Ovary (tissue), 9 donors: ENCODE data around the gene GRAMD1B. TPM values are rescaled to one million over a fixed set of nuclear protein-coding genes. Genes with fewer than 3 reads are reported as not detected.
"Not testable (repeated sequence)": the region's sequence is repeated elsewhere in the genome, so short reads cannot be mapped to it uniquely, and the experiment has no call there.

ENCODE experiments used
- DNase-seq, 5 donors: peaks; one replicate each; pipeline ENCODE4 v3.0.0-alpha.2; 2019 to 2020
- H3K27ac ChIP-seq, 2 donors: fragments of 200-600 bp; one replicate each; pipeline versions ENCODE4 v1.5.1 to v1.8.0; 2019 to 2022
- H3K27me3 ChIP-seq: fragments of 200-600 bp; one replicate; pipeline ENCODE4 v1.8.0; 2022
- H3K36me3 ChIP-seq: fragments of 200-600 bp; sonication (generic); one replicate; pipeline ENCODE4 v1.5.1; 2019
- H3K4me1 ChIP-seq: one replicate; pipeline ENCODE4 v1.8.1; 2013; ENCODE audit warnings: mild to moderate bottlenecking, moderate library complexity; ENCODE audit not compliant: insufficient read depth
- H3K4me3 ChIP-seq: fragments of 200-600 bp; sonication (generic); one replicate; pipeline ENCODE4 v1.5.1; 2017
- H3K9me3 ChIP-seq, 2 donors: fragments of 200-600 bp in 1 of 2; sonication (generic) in 1 of 2; one replicate each; pipeline versions ENCODE4 v1.5.1 to v1.8.1; 2013 to 2019; ENCODE audit warnings: mild to moderate bottlenecking in 1 of 2, moderate library complexity in 1 of 2
- CTCF ChIP-seq, 3 donors: fragments of 450-650 bp in 2 of 3; fragments of 200-600 bp in 1 of 3; IDR thresholded peaks; one replicate each; pipeline versions ENCODE4 v1.5.1 to v1.8.0; 2016 to 2022; ENCODE audit warnings: antibody characterized with exemption in 3 of 3, mild to moderate bottlenecking in 1 of 3
- EP300 ChIP-seq: sonication (generic); formaldehyde crosslinking; IDR thresholded peaks from one replicate; pipeline ENCODE4 v1.6.1; 2017; ENCODE audit warnings: antibody characterized with exemption
- POLR2A ChIP-seq: fragments of 450-650 bp; IDR thresholded peaks from one replicate; pipeline ENCODE4 v1.6.1; 2017; ENCODE audit warnings: antibody characterized with exemption, mild to moderate bottlenecking, moderate library complexity
- WGBS, 3 donors: extraction: QIAGEN DNeasy Blood & Tissue Kit in 1 of 3; methylation state at CpG; one replicate each; pipeline versions ENCODE4 v1.1.5 to v1.1.7; 2013 to 2017; 5-methylcytosine and 5-hydroxymethylcytosine counted together
- intact Hi-C, 4 donors: fragments of 100-400 bp; cut with DNase I; formaldehyde crosslinking; loops; one replicate each; pipeline versions ENCODE4 v1.11.0 to v1.15.1; 2022 to 2023
- polyA plus RNA-seq, 2 donors: library from polyadenylated mRNA; stranded (reverse); fragments of 200-250 nt in 1 of 2; fragments of 350-450 nt in 1 of 2; fragmentation: Illumina TruSeq in 1 of 2; extraction: RNeasy Lipid Tissue Mini Kit (QIAGEN cat#74804) in 1 of 2; gene quantifications; one replicate each; pipeline ENCODE4 v1.2.3, GENCODE V29; 2013 to 2014
- total RNA-seq, 7 donors: library from RNA; depleted of rRNA in 2 of 7; stranded (reverse); fragments of >200 nt in 2 of 7; fragmentation: NEBNext Ultra II Directional in 3 of 7; extraction: Animal tissue kit (Norgen Biotek cat#: 25700) in 3 of 7; gene quantifications; one replicate each; pipeline versions ENCODE4 v1.1.0 to v1.2.4, GENCODE V29; 2016 to 2023
- donor health status: DM: no; HTN: no; CAD: no; lungs with moderate emphysema.
- donor health status: DM: no; HTN: no; CAD: no.
- donor health status: Bipolar disorder and iron deficiency.
- donor health status: DM: yes; HTN: yes; CAD: no.
- donor health status: DM: no; HTN: no; CAD: no.
- donor health status: DM: yes; HTN: yes; CAD: no.

GRAMD1B gene
- total and polyA plus RNA-seq, 9 donors, result 10.8 to 185 (median 25.4) TPM

- H3K27ac ChIP-seq, result no peak within 1 kb of the TSS
- intact Hi-C loops, result no loop called here
Measured at GRCh38 chr11:123654566-123655081, 224.6 kb downstream of the GRAMD1B start, which contains the start of gene SCN3B. Gene SCN3B, minus strand, starts transcription at chr11:123654624. Its CDS starts 823 bp downstream, at chr11:123653801.

DNA sequence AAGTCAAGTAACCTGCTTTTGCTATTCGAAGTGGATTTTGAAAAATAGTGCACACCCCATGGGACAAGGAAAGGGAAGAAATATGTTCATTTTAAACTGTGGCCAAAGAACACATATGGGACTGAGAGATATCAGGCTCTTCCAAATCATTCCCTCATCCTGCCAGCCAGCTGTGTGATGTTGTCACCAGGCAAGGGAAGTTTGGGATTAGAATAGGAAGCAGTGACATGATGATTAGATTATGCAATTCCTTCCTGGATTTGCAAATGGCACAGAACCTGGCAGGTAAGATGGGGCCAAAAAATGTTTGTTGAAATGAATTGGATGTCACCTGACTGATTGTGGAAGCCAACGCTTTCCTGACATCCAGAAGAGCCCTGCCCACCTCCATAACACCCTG, 229.2 kb downstream of the GRAMD1B start:
- H3K9me3 ChIP-seq, result no peaks in the 10 kb centered on the region
- no peaks in the 10 kb centered on the region for H3K27me3 ChIP-seq
- no peak for TF ChIP-seq POLR2A
- TF ChIP-seq CTCF (IDR thresholded peaks at IDR 0.05), result no peak
- TF ChIP-seq EP300, result no peak
- H3K4me3 ChIP-seq, result no peak overlapping the region
- DNase-seq, result peak in 1 of 5 donors; percentile 18
- 63 to 81% (median 75%) methylated on average over 2 of the region's 2 CpGs for WGBS, 3 donors
- intact Hi-C loops, result no loop called here
- no peaks in the 10 kb centered on the region for H3K36me3 ChIP-seq
- H3K27ac ChIP-seq, result no peak overlapping the region
- H3K4me1 ChIP-seq, result peaks cover 2% of the 10 kb centered on the region

More at GRCh38 chr11:123654566-123655081, 224.6 kb downstream of the GRAMD1B start, which contains the start of gene SCN3B:
- 0% methylated on average over 37 to 43 of the region's 44 CpGs for WGBS, 3 donors
- Histone ChIP-seq H3K4me1 (peaks cover 3% of the 10 kb centered on the region), H3K9me3 (no peaks in the 10 kb centered on the region), H3K4me3 (peak within 1 kb of the TSS; percentile 41), H3K36me3 (no peaks in the 10 kb centered on the region), H3K27me3 (no peaks in the 10 kb centered on the region)
- TF ChIP-seq CTCF (IDR thresholded peaks at IDR 0.05) (no peak), POLR2A (no peak), EP300 (no peak)
- peak; percentile 45 to 76 (median 63) for DNase-seq

DNA sequence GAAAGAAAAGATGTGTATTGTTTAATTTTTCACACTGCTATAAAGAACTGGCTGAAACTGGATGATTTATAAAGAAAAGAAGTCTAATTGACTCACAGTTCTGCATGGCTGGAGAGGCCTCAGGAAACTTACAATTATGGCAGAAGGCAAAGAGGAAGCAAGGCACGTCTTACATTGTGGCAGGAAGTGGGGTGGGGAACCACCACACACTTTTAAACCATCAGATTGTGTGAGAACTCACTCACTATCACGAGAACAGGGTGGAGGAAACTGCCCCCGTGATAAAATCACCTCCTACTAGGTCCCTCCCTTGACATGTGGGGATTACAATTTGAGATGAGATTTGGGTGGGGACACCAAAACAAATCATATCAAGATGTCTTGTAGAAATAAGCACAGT, 229.9 kb downstream of the GRAMD1B start:
- H3K36me3 ChIP-seq, DNase-seq, intact Hi-C loops, H3K4me3 ChIP-seq, H3K27me3 ChIP-seq, H3K9me3 ChIP-seq, H3K4me1 ChIP-seq, H3K27ac ChIP-seq: not testable (repeated sequence)
- WGBS, 3 donors, result 34 to 50% (median 44%) methylated on average over 3 of the region's 3 CpGs

- intact Hi-C loops, result no loop called here
- 47 to 71% (median 49%) methylated on average over 1 of the region's 1 CpG for WGBS, 3 donors
- Histone ChIP-seq H3K27ac (no peak overlapping the region), H3K4me1 (no peaks in the 10 kb centered on the region), H3K27me3 (no peaks in the 10 kb centered on the region), H3K4me3 (no peak overlapping the region), H3K9me3 (no peaks in the 10 kb centered on the region), H3K36me3 (no peaks in the 10 kb centered on the region)
- DNase-seq, result no peak
- TF ChIP-seq CTCF (IDR thresholded peaks at IDR 0.05) (no peak), POLR2A (no peak), EP300 (no peak)
Measured at GRCh38 chr11:123665306-123665705, 235.2 kb downstream of the GRAMD1B start.

DNA sequence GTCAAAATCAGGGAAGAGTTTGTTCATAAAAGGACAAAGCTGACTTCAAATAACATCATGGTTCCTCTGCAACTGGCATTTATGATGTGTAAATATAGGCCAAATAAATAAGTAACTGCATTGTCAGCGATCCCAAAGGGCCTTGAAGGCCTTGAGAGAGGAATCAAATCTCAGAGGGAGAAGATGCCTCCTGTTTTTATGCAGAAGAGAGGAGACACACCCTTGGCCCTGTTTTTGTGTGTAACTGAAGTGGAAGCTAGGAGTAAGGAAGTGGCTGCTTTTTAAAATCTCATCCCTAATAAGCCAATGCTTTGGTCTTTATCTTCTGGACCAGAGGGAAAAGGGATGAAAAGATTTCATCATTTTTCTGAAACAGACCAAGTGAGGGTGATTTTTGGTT, 240.0 kb downstream of the GRAMD1B start:
- H3K4me3 ChIP-seq, result no peak overlapping the region
- no peaks in the 10 kb centered on the region for H3K36me3 ChIP-seq
- no peak overlapping the region for H3K27ac ChIP-seq
- no peaks in the 10 kb centered on the region for H3K4me1 ChIP-seq
- DNase-seq, result no peak
- H3K9me3 ChIP-seq, result no peaks in the 10 kb centered on the region
- TF ChIP-seq CTCF (IDR thresholded peaks at IDR 0.05), result no peak
- no peak for TF ChIP-seq EP300
- no peak for TF ChIP-seq POLR2A
- no peaks in the 10 kb centered on the region for H3K27me3 ChIP-seq
- 47 to 72% (median 65%) methylated on average over 1 of the region's 1 CpG for WGBS, 3 donors
- intact Hi-C loops, result no loop called here
